Endometrium (tissue), 2 donors: ENCODE results near the gene WNK1.
"Not testable (repeated sequence)": the region's sequence is repeated elsewhere in the genome, so short reads cannot be mapped to it uniquely, and the experiment has no call there.

ENCODE experiments used
- FAIRE-seq: peaks from 2 replicates; lab custom pipeline; 2012; peaks lifted over from hg19 to GRCh38; lab: Jason Lieb, UNC
- donor health status: control.
- donor health status: control.

Gene WNK1

GRCh38 chr12:749751-750270 lies 2.6 kb upstream of the WNK1 start:
- FAIRE-seq, result no peak

- no peak for FAIRE-seq
Observed at GRCh38 chr12:750366-751191, 1.8 kb upstream of the WNK1 start.

- FAIRE-seq, result peak; percentile 89
Observed at GRCh38 chr12:751192-751998, 984 bp upstream of the WNK1 start.

- no peak for FAIRE-seq
Observed at GRCh38 chr12:752695-753610, 574 bp downstream of the WNK1 start.

GRCh38 chr12:753611-754472 lies 1.5 kb downstream of the WNK1 start:
- FAIRE-seq, result no peak

- no peak for FAIRE-seq
Observed at GRCh38 chr12:754473-754820, 2.1 kb downstream of the WNK1 start.

- no peak for FAIRE-seq
Observed at GRCh38 chr12:754851-755562, 2.6 kb downstream of the WNK1 start.

GRCh38 chr12:759628-760027 lies 7.2 kb downstream of the WNK1 start:
- no peak for FAIRE-seq

- peak; percentile 15 for FAIRE-seq
Observed at GRCh38 chr12:761256-761655, 8.9 kb downstream of the WNK1 start.

GRCh38 chr12:765840-766239 lies 13.5 kb downstream of the WNK1 start:
- no peak for FAIRE-seq

GRCh38 chr12:768434-768833 lies 16.1 kb downstream of the WNK1 start:
- no peak for FAIRE-seq

GRCh38 chr12:770479-770878 lies 18.1 kb downstream of the WNK1 start:
- no peak for FAIRE-seq

GRCh38 chr12:772056-772697 lies 19.8 kb downstream of the WNK1 start:
- FAIRE-seq, result no peak

- no peak for FAIRE-seq
Observed at GRCh38 chr12:774051-774614, 21.8 kb downstream of the WNK1 start.

GRCh38 chr12:775973-776771 lies 23.8 kb downstream of the WNK1 start:
- FAIRE-seq, result not testable (repeated sequence)

GRCh38 chr12:776772-777373 lies 24.5 kb downstream of the WNK1 start:
- FAIRE-seq, result not testable (repeated sequence)

- FAIRE-seq, result no peak
Observed at GRCh38 chr12:777550-778047, 25.2 kb downstream of the WNK1 start.

- no peak for FAIRE-seq
Observed at GRCh38 chr12:778615-779014, 26.2 kb downstream of the WNK1 start.
